GM12801 (cell line): ENCODE measurements around the gene THTPA.

Experiments used
- CTCF ChIP-seq: IDR thresholded peaks from one replicate; pipeline ENCODE4 v1.5.1; 2011; ENCODE audit warnings: control low read depth; ENCODE audit not compliant: insufficient read length; ENCODE audit errors: extremely low read depth

The THTPA gene

GRCh38 chr14:23528555-23528954, 27.5 kb upstream of the THTPA start:
- no peak for TF ChIP-seq CTCF

DNA sequence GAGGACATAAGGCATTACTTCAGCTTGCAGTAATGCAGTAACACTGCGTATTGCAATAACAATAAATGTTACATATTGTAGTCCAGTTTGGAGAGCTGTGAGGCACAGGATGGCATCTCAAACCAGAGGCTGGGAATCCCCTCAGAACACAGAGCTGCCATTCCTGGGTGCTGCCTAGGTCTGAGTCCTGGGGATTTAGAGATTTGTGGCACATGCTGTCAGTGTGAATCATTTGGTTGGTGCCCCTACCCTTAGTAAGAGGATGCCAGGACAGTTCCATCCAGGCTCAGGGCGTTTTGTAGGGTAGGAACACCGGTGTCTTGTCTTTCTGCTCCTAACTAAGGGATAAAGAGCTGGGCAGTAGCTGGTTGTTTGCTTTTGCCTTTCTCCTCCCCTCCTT, 27.1 kb upstream of the THTPA start:
- no peak for TF ChIP-seq CTCF

DNA sequence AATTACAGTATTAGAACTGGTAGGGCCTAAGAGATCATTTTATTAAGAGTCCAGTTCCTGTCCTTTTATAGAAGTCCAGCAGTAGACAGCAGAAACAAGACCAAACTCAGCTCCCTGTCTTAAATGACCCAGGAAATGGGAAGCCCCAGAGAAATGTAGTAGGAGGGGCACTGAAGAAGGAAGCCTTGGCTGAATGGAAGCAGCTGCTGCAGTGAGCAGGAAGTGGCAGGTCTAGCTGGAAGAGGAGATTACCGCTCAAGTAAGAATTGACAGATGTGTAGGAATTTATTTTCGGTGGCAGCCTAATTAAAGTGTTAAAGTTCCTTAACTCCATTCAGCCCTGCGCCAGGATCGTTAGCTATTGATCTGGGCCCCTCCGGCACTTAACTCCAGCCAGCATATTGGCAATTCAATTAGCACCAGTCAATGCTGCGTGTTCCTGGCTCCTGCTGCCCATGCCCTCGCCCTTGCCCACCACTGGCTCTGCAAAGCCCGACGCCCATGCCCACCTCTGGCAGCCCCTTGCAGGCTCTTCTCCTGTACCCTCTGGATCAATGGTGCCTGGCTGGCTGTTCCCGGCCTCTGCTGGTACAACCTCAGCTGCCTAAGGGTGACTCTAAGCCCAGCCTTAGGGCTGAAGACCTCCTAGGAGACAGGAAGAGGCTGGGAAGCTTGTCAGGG, 25.6 kb upstream of the THTPA start:
- no peak for TF ChIP-seq CTCF

- no peak for TF ChIP-seq CTCF
Observed at GRCh38 chr14:23531391-23531790, 24.7 kb upstream of the THTPA start.

GRCh38 chr14:23532658-23533057, 23.4 kb upstream of the THTPA start:
- no peak for TF ChIP-seq CTCF

DNA sequence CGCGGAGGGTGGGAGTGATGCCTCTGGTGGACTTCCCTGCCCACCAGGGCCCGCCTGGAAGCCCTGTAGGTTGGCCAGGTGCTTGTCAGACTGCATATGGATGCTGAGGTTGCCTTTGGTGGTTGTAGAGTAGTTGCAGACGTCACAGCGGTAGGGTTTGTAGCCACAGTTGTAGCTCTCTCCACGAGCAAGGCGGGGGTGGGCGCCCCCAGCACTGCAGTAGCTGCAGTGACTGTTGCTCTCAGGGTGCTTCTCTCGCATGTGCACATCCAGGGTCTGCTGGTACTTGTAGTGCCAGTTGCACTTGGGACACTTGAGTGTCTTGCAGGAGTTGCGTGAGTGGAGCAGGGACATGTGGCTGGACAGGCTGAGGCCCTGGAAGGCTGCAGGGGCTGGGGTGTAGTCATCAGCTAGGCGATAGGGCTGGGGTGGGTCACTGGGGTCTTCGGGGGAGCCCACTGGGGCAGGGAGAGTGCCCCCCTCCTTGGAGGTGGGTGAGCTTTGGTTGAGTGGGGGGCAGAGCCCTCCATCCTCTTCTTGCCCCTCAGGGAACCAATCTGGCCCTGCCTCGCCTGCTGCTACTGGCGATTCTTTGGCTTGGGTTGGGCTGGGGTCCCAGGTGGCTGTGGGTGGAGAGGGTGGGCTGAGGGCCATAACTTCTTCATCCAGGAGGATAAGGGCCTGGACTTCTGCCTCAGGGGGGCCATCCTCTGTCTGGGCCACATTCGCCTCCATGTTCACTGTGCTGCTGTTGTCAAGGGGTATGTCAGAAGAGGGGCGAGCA, 22.2 kb upstream of the THTPA start:
- TF ChIP-seq CTCF, result no peak

- TF ChIP-seq CTCF, result no peak
Observed at GRCh38 chr14:23535943-23536342, 20.1 kb upstream of the THTPA start.
